ENCODE data around the gene DGKI. TPM values are rescaled to one million over a fixed set of nuclear protein-coding genes. Genes with fewer than 3 reads are reported as not detected.

The DGKI gene
- total and polyA plus RNA-seq, 2 donors (not counting 1 experiment from before 2014, with no cell fraction given) = not detected

- TF ChIP-seq EZH2 (IDR thresholded peaks at IDR 0.05; ENCODE audit: borderline replicate concordance, insufficient read depth, low read depth, low read length, poor library complexity, severe bottlenecking) = no peak
- no peak for TF ChIP-seq CTCF (IDR thresholded peaks at IDR 0.05)
- Histone ChIP-seq H3K36me3 (replicated peaks in 1 of 2; ENCODE audit: control extremely low read depth in 1 of 2, control insufficient read depth in 1 of 2, extremely low read depth in 1 of 2, insufficient read depth in 2 of 2, low read length in 1 of 2) (no peaks in the 10 kb centered on the region), H2AFZ (ENCODE audit: insufficient read depth, low read depth, low read length, poor library complexity, severe bottlenecking) (no peak overlapping the region), H3K4me3 (ENCODE audit: control extremely low read depth in 1 of 5, extremely low read depth in 1 of 5, insufficient read depth in 1 of 5, low read depth in 2 of 5, low read length in 4 of 5) (no peak overlapping the region), H3K27ac (ENCODE audit: low read length in 2 of 2) (no peak overlapping the region), H3K79me2 (ENCODE audit: control insufficient read depth, insufficient read depth, low read length) (no peaks in the 10 kb centered on the region), H4K20me1 (ENCODE audit: control insufficient read depth, insufficient read depth, low read length, poor library complexity, severe bottlenecking) (no peaks in the 10 kb centered on the region), H3K9me3 (ENCODE audit: control extremely low read depth in 1 of 3, control insufficient read depth in 2 of 3, insufficient read depth in 1 of 3, low read length in 2 of 3) (no peaks in the 10 kb centered on the region), H3K9ac (ENCODE audit: low read length) (no peak overlapping the region), H3K4me1 (ENCODE audit: control insufficient read depth in 2 of 2, insufficient read depth in 2 of 2, low read length in 2 of 2) (no peaks in the 10 kb centered on the region), H3K4me2 (replicated peaks; ENCODE audit: low read depth, low read length, poor library complexity, severe bottlenecking) (no peak overlapping the region), H3K27me3 (replicated peaks in 1 of 4; ENCODE audit: control extremely low read depth in 1 of 4, control insufficient read depth in 3 of 4, insufficient read depth in 4 of 4, low read length in 3 of 4) (no peaks in the 10 kb centered on the region)
- DNase-seq = no peak
- intact Hi-C loops (cut with micrococcal nuclease) = no loop called here
- ATAC-seq (ENCODE audit: low read depth) = no peak
- ChIA-PET POLR2A (no interaction called here), CTCF (no interaction called here)
- Mint-ChIP-seq H3K27me3 (no peaks in the 10 kb centered on the region), H3K27ac (no peak overlapping the region), H3K4me3 (no peak overlapping the region), H3K9me3 (ENCODE audit: insufficient read depth) (peaks cover 2% of the 10 kb centered on the region), H3K4me1 (no peaks in the 10 kb centered on the region)
- WGBS (ENCODE audit: insufficient coverage) = no CpG with 5 or more reads among the region's 2 CpGs
These were observed 361.0 kb downstream of the DGKI start for GRCh38 chr7:137485818-137486217.

- ATAC-seq (ENCODE audit: low read depth) = no peak
- Mint-ChIP-seq H3K4me3 (no peak overlapping the region), H3K27me3 (no peaks in the 10 kb centered on the region), H3K27ac (no peak overlapping the region), H3K4me1 (no peaks in the 10 kb centered on the region), H3K9me3 (ENCODE audit: insufficient read depth) (peaks cover 2% of the 10 kb centered on the region)
- Histone ChIP-seq H3K36me3 (replicated peaks in 1 of 2; ENCODE audit: control extremely low read depth in 1 of 2, control insufficient read depth in 1 of 2, extremely low read depth in 1 of 2, insufficient read depth in 2 of 2, low read length in 1 of 2) (no peaks in the 10 kb centered on the region), H3K4me1 (ENCODE audit: control insufficient read depth in 2 of 2, insufficient read depth in 2 of 2, low read length in 2 of 2) (no peaks in the 10 kb centered on the region), H3K9me3 (ENCODE audit: control extremely low read depth in 1 of 3, control insufficient read depth in 2 of 3, insufficient read depth in 1 of 3, low read length in 2 of 3) (no peaks in the 10 kb centered on the region), H3K27me3 (replicated peaks in 1 of 4; ENCODE audit: control extremely low read depth in 1 of 4, control insufficient read depth in 3 of 4, insufficient read depth in 4 of 4, low read length in 3 of 4) (no peaks in the 10 kb centered on the region), H4K20me1 (ENCODE audit: control insufficient read depth, insufficient read depth, low read length, poor library complexity, severe bottlenecking) (no peaks in the 10 kb centered on the region), H3K27ac (ENCODE audit: low read length in 2 of 2) (no peak overlapping the region), H3K9ac (ENCODE audit: low read length) (no peak overlapping the region), H3K4me3 (ENCODE audit: control extremely low read depth in 1 of 5, extremely low read depth in 1 of 5, insufficient read depth in 1 of 5, low read depth in 2 of 5, low read length in 4 of 5) (no peak overlapping the region), H3K4me2 (replicated peaks; ENCODE audit: low read depth, low read length, poor library complexity, severe bottlenecking) (no peak overlapping the region), H2AFZ (ENCODE audit: insufficient read depth, low read depth, low read length, poor library complexity, severe bottlenecking) (no peak overlapping the region), H3K79me2 (ENCODE audit: control insufficient read depth, insufficient read depth, low read length) (no peaks in the 10 kb centered on the region)
- CTCF ChIA-PET = no interaction called here
- intact Hi-C loops (cut with micrococcal nuclease) = no loop called here
- 67% methylated on average over 1 of the region's 1 CpG for WGBS (ENCODE audit: insufficient coverage)
- POLR2A ChIA-PET = no interaction called here
- TF ChIP-seq CTCF (IDR thresholded peaks at IDR 0.05) (no peak), EZH2 (IDR thresholded peaks at IDR 0.05; ENCODE audit: borderline replicate concordance, insufficient read depth, low read depth, low read length, poor library complexity, severe bottlenecking) (no peak)
- DNase-seq = no peak
These were observed 362.4 kb downstream of the DGKI start for GRCh38 chr7:137484326-137484725.

All from B cell (primary cell).